ENCODE data around the gene ZNF831.

ZNF831 gene

GRCh38 chr20:59124296-59125029, 39.2 kb upstream of the ZNF831 start:
- peaks cover 0 to 5% of the 10 kb centered on the region in 2 donors for H3K4me1 ChIP-seq (ENCODE audit: control insufficient read depth in 2 of 2, insufficient read depth in 2 of 2, low read length in 2 of 2)
- no peak overlapping the region for H3K4me3 ChIP-seq (ENCODE audit: low read length in 2 of 2)
- H3K27ac ChIP-seq (ENCODE audit: low read depth in 2 of 2, low read length in 2 of 2): no peak overlapping the region

DNA sequence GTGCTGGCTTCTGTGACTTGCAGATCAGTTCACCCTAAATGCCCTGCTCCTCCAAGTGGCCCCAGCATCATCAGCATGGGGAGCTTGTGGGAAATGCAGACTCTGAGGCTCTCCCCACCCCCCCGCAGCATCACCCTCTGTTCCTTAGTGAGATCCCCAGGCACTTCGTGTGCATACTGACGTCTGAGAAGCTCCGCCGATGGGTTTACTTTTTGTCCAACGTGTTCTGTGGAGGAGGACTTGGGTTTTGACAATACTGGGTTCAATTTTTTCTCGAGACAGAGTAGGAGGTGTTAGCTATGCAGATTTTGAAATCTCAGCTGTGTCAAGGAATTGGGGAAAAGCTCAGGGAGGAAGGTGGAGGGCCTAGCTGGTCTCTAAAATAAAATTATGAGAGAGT, 38.3 kb upstream of the ZNF831 start:
- no peak overlapping the region for H3K4me3 ChIP-seq (ENCODE audit: low read length in 2 of 2)
- peaks cover 0 to 3% of the 10 kb centered on the region in 2 donors for H3K4me1 ChIP-seq (ENCODE audit: control insufficient read depth in 2 of 2, insufficient read depth in 2 of 2, low read length in 2 of 2)
- no peak overlapping the region for H3K27ac ChIP-seq (ENCODE audit: low read depth in 2 of 2, low read length in 2 of 2)
- H3K9me3 ChIP-seq (ENCODE audit: control insufficient read depth in 2 of 2, low read length in 2 of 2): no peaks in the 10 kb centered on the region
- no peaks in the 10 kb centered on the region for H3K36me3 ChIP-seq (ENCODE audit: control insufficient read depth in 2 of 2, insufficient read depth in 2 of 2, low read length in 2 of 2)
- H3K9ac ChIP-seq (ENCODE audit: low read depth in 1 of 2, low read length in 2 of 2): no peak overlapping the region
- H3K27me3 ChIP-seq (ENCODE audit: control insufficient read depth in 2 of 2, insufficient read depth in 2 of 2, low read length in 2 of 2): peaks cover 0 to 4% of the 10 kb centered on the region in 2 donors

More at GRCh38 chr20:59124296-59125029, 39.2 kb upstream of the ZNF831 start:
- Histone ChIP-seq H3K9ac (ENCODE audit: low read depth in 1 of 2, low read length in 2 of 2) (no peak overlapping the region), H3K27me3 (ENCODE audit: control insufficient read depth in 2 of 2, insufficient read depth in 2 of 2, low read length in 2 of 2) (peaks cover 0 to 4% of the 10 kb centered on the region in 2 donors), H3K36me3 (ENCODE audit: control insufficient read depth in 2 of 2, insufficient read depth in 2 of 2, low read length in 2 of 2) (no peaks in the 10 kb centered on the region), H3K9me3 (ENCODE audit: control insufficient read depth in 2 of 2, low read length in 2 of 2) (no peaks in the 10 kb centered on the region)

GRCh38 chr20:59125836-59126235, 37.8 kb upstream of the ZNF831 start:
- peaks cover 0 to 4% of the 10 kb centered on the region in 2 donors for H3K27me3 ChIP-seq (ENCODE audit: control insufficient read depth in 2 of 2, insufficient read depth in 2 of 2, low read length in 2 of 2)
- H3K27ac ChIP-seq (ENCODE audit: low read depth in 2 of 2, low read length in 2 of 2): no peak overlapping the region
- H3K9me3 ChIP-seq (ENCODE audit: control insufficient read depth in 2 of 2, low read length in 2 of 2): no peaks in the 10 kb centered on the region
- no peaks in the 10 kb centered on the region for H3K4me1 ChIP-seq (ENCODE audit: control insufficient read depth in 2 of 2, insufficient read depth in 2 of 2, low read length in 2 of 2)
- no peak overlapping the region for H3K9ac ChIP-seq (ENCODE audit: low read depth in 1 of 2, low read length in 2 of 2)
- no peaks in the 10 kb centered on the region for H3K36me3 ChIP-seq (ENCODE audit: control insufficient read depth in 2 of 2, insufficient read depth in 2 of 2, low read length in 2 of 2)
- no peak overlapping the region for H3K4me3 ChIP-seq (ENCODE audit: low read length in 2 of 2)

DNA sequence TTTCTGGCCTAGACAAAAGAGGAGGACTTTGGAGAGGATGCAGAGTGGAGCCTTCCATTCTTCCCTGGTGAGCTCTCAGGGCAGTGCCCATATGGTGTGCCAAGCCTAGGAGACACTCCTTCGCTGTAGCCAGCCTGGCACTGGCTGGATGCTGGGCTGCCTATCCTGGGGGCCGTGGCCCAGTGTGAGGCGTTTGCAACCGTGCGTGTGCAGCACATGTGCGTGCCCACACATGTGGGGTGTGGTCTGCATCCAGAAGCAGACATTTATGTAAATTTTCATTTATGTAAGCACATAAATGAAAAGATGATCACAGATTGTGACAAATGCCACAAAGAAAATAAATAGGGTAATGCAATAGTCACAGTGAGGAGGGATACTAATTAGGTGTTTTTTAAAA, 35.8 kb upstream of the ZNF831 start:
- no peaks in the 10 kb centered on the region for H3K27me3 ChIP-seq (ENCODE audit: control insufficient read depth in 2 of 2, insufficient read depth in 2 of 2, low read length in 2 of 2)
- H3K27ac ChIP-seq (ENCODE audit: low read depth in 2 of 2, low read length in 2 of 2): no peak overlapping the region
- H3K4me1 ChIP-seq (ENCODE audit: control insufficient read depth in 2 of 2, insufficient read depth in 2 of 2, low read length in 2 of 2): no peaks in the 10 kb centered on the region
- no peak overlapping the region for H3K4me3 ChIP-seq (ENCODE audit: low read length in 2 of 2)
- no peak overlapping the region for H3K9ac ChIP-seq (ENCODE audit: low read depth in 1 of 2, low read length in 2 of 2)
- no peaks in the 10 kb centered on the region for H3K36me3 ChIP-seq (ENCODE audit: control insufficient read depth in 2 of 2, insufficient read depth in 2 of 2, low read length in 2 of 2)
- no peaks in the 10 kb centered on the region for H3K9me3 ChIP-seq (ENCODE audit: control insufficient read depth in 2 of 2, low read length in 2 of 2)

DNA sequence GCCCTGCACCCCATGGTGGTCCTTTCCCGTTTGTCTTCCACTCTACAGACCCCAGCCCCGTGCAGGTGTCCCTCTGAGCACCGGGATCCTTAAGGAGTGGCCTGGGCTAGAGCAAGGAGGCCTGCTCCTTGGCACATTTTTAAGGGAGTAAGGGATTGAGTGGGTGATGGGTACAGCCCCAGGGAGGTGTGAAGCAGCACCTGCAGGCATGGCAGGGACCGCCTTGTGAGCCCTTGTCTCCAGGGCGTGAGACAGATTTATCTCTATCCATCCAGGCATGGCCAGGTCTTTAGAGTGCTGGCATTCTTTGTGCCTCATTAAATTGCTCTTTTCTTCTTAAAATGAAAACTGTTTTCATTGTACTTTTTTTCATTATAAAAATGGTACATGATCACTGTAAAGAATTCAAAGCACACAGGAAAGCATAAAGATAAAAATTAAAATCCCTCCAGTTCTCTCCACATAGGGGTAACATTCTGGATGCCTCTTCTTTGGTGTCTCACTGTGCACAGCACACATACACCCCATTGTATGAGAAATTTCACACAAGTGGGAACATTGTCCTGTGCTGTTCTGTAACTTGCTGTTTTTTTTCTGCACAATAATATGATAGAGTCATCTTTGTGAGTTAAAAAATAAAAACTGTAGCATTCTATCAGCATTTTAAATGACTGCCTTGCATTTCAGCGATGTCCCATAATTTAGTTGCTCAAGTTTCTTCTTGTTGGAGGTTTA, 31.9 kb upstream of the ZNF831 start:
- H3K9me3 ChIP-seq (ENCODE audit: control insufficient read depth in 2 of 2, low read length in 2 of 2): no peaks in the 10 kb centered on the region
- no peak overlapping the region for H3K9ac ChIP-seq (ENCODE audit: low read depth in 1 of 2, low read length in 2 of 2)
- no peak overlapping the region for H3K4me3 ChIP-seq (ENCODE audit: low read length in 2 of 2)
- no peaks in the 10 kb centered on the region for H3K36me3 ChIP-seq (ENCODE audit: control insufficient read depth in 2 of 2, insufficient read depth in 2 of 2, low read length in 2 of 2)
- H3K27me3 ChIP-seq (ENCODE audit: control insufficient read depth in 2 of 2, insufficient read depth in 2 of 2, low read length in 2 of 2): no peaks in the 10 kb centered on the region
- H3K4me1 ChIP-seq (ENCODE audit: control insufficient read depth in 2 of 2, insufficient read depth in 2 of 2, low read length in 2 of 2): peaks cover 3 to 6% of the 10 kb centered on the region in 2 donors
- H3K27ac ChIP-seq (ENCODE audit: low read depth in 2 of 2, low read length in 2 of 2): no peak overlapping the region

GRCh38 chr20:59134182-59134581, 29.4 kb upstream of the ZNF831 start:
- peaks cover 13 to 15% of the 10 kb centered on the region in 2 donors for H3K4me1 ChIP-seq (ENCODE audit: control insufficient read depth in 2 of 2, insufficient read depth in 2 of 2, low read length in 2 of 2)
- no peaks in the 10 kb centered on the region for H3K27me3 ChIP-seq (ENCODE audit: control insufficient read depth in 2 of 2, insufficient read depth in 2 of 2, low read length in 2 of 2)

GRCh38 chr20:59135093-59135492, 28.5 kb upstream of the ZNF831 start:
- Histone ChIP-seq H3K27ac (ENCODE audit: low read depth in 2 of 2, low read length in 2 of 2) (no peak overlapping the region), H3K27me3 (ENCODE audit: control insufficient read depth in 2 of 2, insufficient read depth in 2 of 2, low read length in 2 of 2) (no peaks in the 10 kb centered on the region), H3K9ac (ENCODE audit: low read depth in 1 of 2, low read length in 2 of 2) (no peak overlapping the region), H3K4me3 (ENCODE audit: low read length in 2 of 2) (no peak overlapping the region), H3K4me1 (ENCODE audit: control insufficient read depth in 2 of 2, insufficient read depth in 2 of 2, low read length in 2 of 2) (peaks cover 13 to 15% of the 10 kb centered on the region in 2 donors), H3K36me3 (ENCODE audit: control insufficient read depth in 2 of 2, insufficient read depth in 2 of 2, low read length in 2 of 2) (no peaks in the 10 kb centered on the region), H3K9me3 (ENCODE audit: control insufficient read depth in 2 of 2, low read length in 2 of 2) (no peaks in the 10 kb centered on the region)

More at GRCh38 chr20:59134182-59134581, 29.4 kb upstream of the ZNF831 start:
- Histone ChIP-seq H3K36me3 (ENCODE audit: control insufficient read depth in 2 of 2, insufficient read depth in 2 of 2, low read length in 2 of 2) (no peaks in the 10 kb centered on the region), H3K9ac (ENCODE audit: low read depth in 1 of 2, low read length in 2 of 2) (no peak overlapping the region), H3K4me3 (ENCODE audit: low read length in 2 of 2) (no peak overlapping the region), H3K9me3 (ENCODE audit: control insufficient read depth in 2 of 2, low read length in 2 of 2) (no peaks in the 10 kb centered on the region), H3K27ac (ENCODE audit: low read depth in 2 of 2, low read length in 2 of 2) (no peak overlapping the region)

- Histone ChIP-seq H3K4me3 (ENCODE audit: low read length in 2 of 2) (no peak overlapping the region), H3K4me1 (ENCODE audit: control insufficient read depth in 2 of 2, insufficient read depth in 2 of 2, low read length in 2 of 2) (peaks cover 13 to 15% of the 10 kb centered on the region in 2 donors), H3K27ac (ENCODE audit: low read depth in 2 of 2, low read length in 2 of 2) (no peak overlapping the region), H3K9me3 (ENCODE audit: control insufficient read depth in 2 of 2, low read length in 2 of 2) (no peaks in the 10 kb centered on the region), H3K36me3 (ENCODE audit: control insufficient read depth in 2 of 2, insufficient read depth in 2 of 2, low read length in 2 of 2) (no peaks in the 10 kb centered on the region), H3K9ac (ENCODE audit: low read depth in 1 of 2, low read length in 2 of 2) (no peak overlapping the region), H3K27me3 (ENCODE audit: control insufficient read depth in 2 of 2, insufficient read depth in 2 of 2, low read length in 2 of 2) (no peaks in the 10 kb centered on the region)
These were observed 27.6 kb upstream of the ZNF831 start for GRCh38 chr20:59136027-59136426.

DNA sequence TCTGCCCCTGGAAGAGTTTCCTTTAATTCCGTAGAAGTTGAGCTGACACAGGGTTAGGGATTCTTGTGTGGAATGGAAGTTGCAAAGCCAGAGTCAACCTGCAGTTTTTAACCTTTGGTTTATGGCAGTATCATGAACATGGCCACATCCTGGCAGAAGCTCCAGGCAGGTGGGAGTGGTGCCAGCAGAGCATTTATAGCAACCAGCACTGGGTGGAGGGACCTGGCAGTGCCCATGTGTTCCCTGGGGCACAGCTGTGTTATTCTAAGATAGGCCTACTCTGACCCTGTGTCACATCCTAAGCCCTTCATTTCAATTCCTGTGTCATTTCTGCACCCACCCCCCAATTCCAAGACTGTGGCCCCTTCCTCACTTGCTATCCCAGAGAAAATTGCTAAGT, 26.1 kb upstream of the ZNF831 start:
- H3K9me3 ChIP-seq (ENCODE audit: control insufficient read depth in 2 of 2, low read length in 2 of 2): no peaks in the 10 kb centered on the region
- no peak overlapping the region for H3K9ac ChIP-seq (ENCODE audit: low read depth in 1 of 2, low read length in 2 of 2)
- peaks cover 13 to 15% of the 10 kb centered on the region in 2 donors for H3K4me1 ChIP-seq (ENCODE audit: control insufficient read depth in 2 of 2, insufficient read depth in 2 of 2, low read length in 2 of 2)
- no peaks in the 10 kb centered on the region for H3K27me3 ChIP-seq (ENCODE audit: control insufficient read depth in 2 of 2, insufficient read depth in 2 of 2, low read length in 2 of 2)
- no peak overlapping the region for H3K4me3 ChIP-seq (ENCODE audit: low read length in 2 of 2)
- peak overlapping the region in 1 of 2 donors; percentile 17 for H3K27ac ChIP-seq (ENCODE audit: low read depth in 2 of 2, low read length in 2 of 2)
- H3K36me3 ChIP-seq (ENCODE audit: control insufficient read depth in 2 of 2, insufficient read depth in 2 of 2, low read length in 2 of 2): no peaks in the 10 kb centered on the region

- H3K4me1 ChIP-seq (ENCODE audit: control insufficient read depth in 2 of 2, insufficient read depth in 2 of 2, low read length in 2 of 2): peaks cover 13 to 15% of the 10 kb centered on the region in 2 donors
- H3K9me3 ChIP-seq (ENCODE audit: control insufficient read depth in 2 of 2, low read length in 2 of 2): no peaks in the 10 kb centered on the region
- no peaks in the 10 kb centered on the region for H3K36me3 ChIP-seq (ENCODE audit: control insufficient read depth in 2 of 2, insufficient read depth in 2 of 2, low read length in 2 of 2)
- H3K4me3 ChIP-seq (ENCODE audit: low read length in 2 of 2): no peak overlapping the region
- H3K9ac ChIP-seq (ENCODE audit: low read depth in 1 of 2, low read length in 2 of 2): no peak overlapping the region
- no peak overlapping the region for H3K27ac ChIP-seq (ENCODE audit: low read depth in 2 of 2, low read length in 2 of 2)
- H3K27me3 ChIP-seq (ENCODE audit: control insufficient read depth in 2 of 2, insufficient read depth in 2 of 2, low read length in 2 of 2): no peaks in the 10 kb centered on the region
These were observed 25.4 kb upstream of the ZNF831 start for GRCh38 chr20:59138114-59138748.

All from mucosa of rectum (tissue), 2 donors.